ENCODE results near the gene HEATR3.
"Not testable (repeated sequence)": the region's sequence is repeated elsewhere in the genome, so short reads cannot be mapped to it uniquely, and the experiment has no call there.

Gene HEATR3

GRCh38 chr16:50099957-50100648 lies 34.3 kb downstream of the HEATR3 start:
- DNase-seq (ENCODE audit: low read depth, low spot score) = no peak

DNA sequence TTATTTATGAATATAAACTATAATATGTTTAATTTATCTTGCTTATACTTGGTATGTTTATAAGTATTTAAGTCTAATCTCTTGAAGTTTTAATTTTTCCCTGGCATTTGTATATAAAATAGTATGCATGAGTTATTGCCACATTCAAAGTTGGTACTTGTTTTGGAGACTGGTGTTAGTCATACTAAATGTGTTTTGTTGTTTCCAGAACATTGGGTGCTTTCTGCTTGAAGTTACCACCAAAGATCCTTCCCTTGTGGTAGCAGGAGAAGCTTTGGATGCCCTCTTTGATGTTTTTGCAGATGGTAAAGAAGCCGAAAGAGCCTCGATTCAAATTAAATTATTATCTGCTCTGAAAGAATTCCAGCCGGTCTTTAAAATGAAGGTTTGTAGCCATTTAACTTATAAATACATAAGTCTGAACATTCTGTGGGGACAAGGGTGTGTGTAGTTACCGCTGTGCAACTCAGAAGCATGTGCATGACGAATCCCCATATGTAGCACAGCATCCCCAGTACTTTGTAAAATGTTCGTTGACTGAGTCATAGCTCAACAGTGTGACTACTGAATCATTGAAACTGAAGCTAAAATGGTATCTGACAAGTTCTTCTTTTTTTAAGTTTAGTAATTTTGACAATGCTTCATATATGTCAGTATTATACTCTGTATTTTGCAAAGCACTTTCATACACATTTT lies 36.4 kb downstream of the HEATR3 start:
- no peak for DNase-seq (ENCODE audit: low read depth, low spot score)

DNA sequence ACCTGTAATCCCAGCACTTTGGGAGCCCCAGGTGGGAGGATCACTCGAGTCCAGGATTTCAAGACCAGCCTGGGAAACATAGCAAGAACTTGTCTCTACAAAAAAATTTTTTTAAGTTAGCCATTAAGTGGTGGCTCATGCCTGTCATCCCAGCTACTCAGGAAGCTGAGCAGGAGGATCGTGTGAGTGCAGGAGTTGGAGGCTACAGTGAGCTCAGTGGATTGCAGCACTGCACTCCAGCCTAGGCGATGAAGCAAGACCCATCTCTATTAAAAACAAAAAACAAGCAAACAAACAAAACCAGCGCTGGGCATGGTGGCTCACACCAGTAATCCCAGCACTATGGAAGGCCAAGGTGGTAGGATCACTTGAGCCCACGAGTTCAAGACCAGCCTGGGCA lies 38.0 kb downstream of the HEATR3 start:
- no peak for DNase-seq (ENCODE audit: low read depth, low spot score)

GRCh38 chr16:50114357-50115129 lies 48.8 kb downstream of the HEATR3 start:
- no peak for DNase-seq (ENCODE audit: low read depth, low spot score)

DNA sequence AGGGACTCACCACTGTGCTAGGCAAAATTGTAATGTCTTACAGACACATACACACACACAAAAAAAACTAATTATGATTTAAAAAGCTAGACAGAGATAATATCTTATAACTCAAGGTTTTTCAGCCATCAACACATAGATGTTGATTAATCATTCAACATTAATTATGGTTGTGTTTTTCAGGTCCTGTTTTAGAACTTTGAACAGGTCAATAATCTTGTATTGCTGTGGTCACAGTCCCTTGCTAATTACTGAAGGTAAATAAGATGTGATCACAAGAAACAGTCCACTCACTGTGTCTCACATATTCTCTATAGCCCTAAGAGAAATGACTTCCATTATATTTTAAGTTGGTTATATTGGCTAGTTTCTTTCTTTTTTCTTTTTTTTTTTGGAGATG lies 54.9 kb downstream of the HEATR3 start:
- DNase-seq (ENCODE audit: low read depth, low spot score) = no peak

GRCh38 chr16:50121278-50121677 lies 55.5 kb downstream of the HEATR3 start:
- no peak for DNase-seq (ENCODE audit: low read depth, low spot score)

DNA sequence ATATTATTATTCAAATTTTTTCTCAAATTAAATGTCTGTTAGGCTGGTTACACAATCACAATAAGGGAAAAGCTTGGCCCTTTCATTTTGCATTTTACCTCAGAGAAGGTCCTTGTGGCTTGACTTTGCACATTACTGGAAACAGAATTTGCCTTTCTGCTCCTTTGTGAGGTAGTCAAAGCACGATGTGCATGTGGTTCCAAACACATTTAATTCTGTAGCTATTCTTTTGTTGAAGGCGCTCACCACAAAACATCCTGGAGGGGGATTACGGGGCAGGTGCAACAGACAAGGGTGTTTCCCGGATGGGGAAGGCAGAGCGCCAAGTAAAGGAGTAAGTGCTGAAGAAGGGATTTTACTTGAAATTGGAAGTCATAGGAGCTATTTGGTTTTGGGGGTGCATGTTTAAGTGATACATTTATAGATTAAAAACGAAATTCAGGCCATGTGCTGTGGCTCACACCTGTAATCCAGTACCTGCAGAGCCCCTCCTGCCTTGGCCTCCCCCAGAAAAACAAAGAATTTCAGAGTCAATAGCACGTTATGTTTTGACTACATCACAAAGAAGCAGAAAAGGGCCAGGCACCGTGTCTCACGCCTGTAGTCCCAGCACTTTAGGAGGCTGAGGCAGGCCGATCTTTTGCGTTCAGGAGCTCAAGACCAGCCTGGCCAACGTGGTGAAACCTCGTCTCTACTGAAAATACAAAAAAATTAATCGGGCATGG lies 56.1 kb downstream of the HEATR3 start:
- DNase-seq (ENCODE audit: low read depth, low spot score) = no peak

DNA sequence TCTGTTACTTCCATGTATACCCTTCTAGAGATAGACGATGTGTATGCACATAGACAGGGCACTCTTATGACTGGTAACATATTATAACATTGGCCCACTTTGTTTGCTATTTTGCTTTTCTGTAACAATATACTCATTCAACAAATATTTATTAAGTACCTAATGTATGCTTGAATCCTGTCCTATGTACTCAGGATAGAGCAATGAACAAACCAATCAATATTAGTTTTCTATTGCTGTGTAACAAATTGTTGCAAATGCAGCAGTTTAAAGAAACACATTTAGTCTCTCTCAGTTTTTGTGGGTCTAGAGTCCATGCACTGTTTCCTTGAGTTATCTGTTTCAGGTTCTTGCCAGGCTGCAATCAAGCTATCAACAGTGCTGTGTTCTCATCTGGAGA lies 57.6 kb downstream of the HEATR3 start:
- DNase-seq (ENCODE audit: low read depth, low spot score) = no peak

- no peak for DNase-seq (ENCODE audit: low read depth, low spot score)
Measured at GRCh38 chr16:50124769-50125168, 59.0 kb downstream of the HEATR3 start.

- no peak for DNase-seq (ENCODE audit: low read depth, low spot score)
Measured at GRCh38 chr16:50126183-50126582, 60.4 kb downstream of the HEATR3 start.

DNA sequence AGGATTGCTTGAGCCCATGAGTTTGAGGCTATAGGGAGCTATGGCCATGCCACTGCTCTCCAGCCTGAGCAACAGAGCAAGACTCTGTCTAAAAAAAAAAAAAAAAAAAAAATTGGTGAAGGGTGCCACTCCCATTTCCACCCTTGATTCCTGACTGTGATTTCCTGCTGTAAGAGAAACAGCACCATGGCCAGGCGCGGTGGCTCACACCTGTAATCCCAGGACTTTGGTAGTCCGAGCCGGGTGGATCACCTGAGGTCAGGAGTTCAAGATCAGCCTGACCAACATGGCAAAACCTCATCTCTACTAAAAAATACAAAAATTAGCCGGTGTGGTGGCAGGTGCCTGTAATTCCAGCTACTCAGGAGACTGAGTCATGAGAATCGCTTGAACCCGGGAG lies 66.8 kb downstream of the HEATR3 start:
- DNase-seq (ENCODE audit: low read depth, low spot score) = not testable (repeated sequence)

DNA sequence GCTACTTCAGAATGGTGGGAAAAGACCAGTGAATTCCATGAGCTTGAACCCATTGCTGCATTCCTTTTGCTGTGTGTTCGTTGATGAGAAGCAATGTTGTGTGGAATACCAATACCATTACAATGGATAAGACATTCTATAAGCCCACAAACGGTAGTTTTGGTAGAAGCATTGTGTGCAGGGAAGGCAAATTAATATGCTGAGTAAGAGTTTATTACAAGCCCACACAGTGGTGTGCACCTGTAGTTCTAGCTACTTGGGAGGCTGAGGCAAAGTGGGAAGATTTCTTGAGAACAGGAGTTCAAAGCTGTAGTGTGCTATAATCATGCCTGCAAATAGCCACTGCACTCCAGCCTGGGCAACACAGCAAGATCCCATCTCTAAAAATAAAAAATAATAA lies 67.4 kb downstream of the HEATR3 start:
- DNase-seq (ENCODE audit: low read depth, low spot score) = no peak

- DNase-seq (ENCODE audit: low read depth, low spot score) = no peak
Measured at GRCh38 chr16:50136399-50136798, 70.6 kb downstream of the HEATR3 start.

- no peak for DNase-seq (ENCODE audit: low read depth, low spot score)
Measured at GRCh38 chr16:50137268-50137667, 71.5 kb downstream of the HEATR3 start.

GRCh38 chr16:50139580-50139979 lies 73.8 kb downstream of the HEATR3 start:
- no peak for DNase-seq (ENCODE audit: low read depth, low spot score)

DNA sequence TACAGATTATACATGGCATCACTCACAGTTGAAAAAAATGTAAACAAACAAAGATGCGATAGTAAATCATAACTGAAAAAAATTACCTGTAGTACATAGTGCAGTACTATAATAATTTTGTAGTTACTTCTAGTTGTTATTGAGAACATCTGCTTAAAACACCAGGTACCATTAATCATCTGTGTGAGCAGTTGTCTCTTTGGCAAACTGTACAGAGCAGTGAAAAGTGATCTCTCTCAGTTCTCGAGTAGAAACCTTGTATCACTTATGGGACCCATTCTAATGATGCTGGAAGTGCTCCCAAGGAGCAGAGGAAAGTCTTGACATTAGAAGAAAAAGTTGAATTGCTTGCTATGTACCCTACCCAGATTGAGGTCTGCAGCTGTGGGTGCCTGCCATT lies 78.4 kb downstream of the HEATR3 start:
- no peak for DNase-seq (ENCODE audit: low read depth, low spot score)

GRCh38 chr16:50146479-50147435 lies 81.0 kb downstream of the HEATR3 start:
- DNase-seq (ENCODE audit: low read depth, low spot score) = no peak

DNA sequence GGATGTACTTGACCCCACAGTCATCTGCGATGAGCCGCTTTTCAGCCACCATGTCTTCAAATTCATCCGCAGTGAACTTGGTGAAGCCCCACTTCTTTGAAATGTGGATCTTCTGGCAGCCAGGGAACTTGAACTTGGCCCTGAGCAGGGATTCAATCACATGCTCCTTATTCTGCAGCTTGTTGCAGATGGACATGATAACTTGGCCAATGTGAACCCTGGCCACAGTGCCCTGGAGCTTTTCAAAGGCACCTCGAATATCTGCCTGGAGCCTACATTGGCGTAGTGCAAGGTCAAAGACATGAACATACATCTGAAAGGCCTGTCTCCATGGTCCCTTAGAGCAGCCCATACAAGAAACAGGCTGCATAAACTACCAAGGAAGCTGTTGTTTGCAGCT lies 85.6 kb downstream of the HEATR3 start:
- DNase-seq (ENCODE audit: low read depth, low spot score) = no peak

DNA sequence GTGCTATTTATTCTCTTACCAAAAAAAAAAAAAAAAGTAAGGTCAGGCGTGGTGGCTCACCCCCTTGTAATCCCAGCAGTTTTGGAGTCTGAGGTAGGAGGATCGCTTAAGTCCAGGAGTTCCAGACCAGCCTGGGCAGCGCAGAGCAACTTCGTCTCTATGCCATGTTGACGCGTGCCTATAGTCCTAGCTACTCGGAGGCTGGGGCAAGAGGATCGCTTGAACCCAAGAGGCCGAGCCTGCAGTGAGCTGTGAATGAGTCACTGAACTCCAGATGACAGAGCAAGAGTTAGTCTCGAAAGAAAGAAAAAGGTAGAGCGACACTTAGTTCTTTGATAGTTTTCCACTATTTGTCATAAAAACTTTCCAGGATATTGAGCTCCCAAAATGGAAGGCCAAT lies 86.0 kb downstream of the HEATR3 start:
- DNase-seq (ENCODE audit: low read depth, low spot score) = no peak

- DNase-seq (ENCODE audit: low read depth, low spot score) = no peak
Measured at GRCh38 chr16:50152351-50152806, 86.6 kb downstream of the HEATR3 start.
